Measurements from ENCODE around the gene ZFYVE28.
A peak's percentile ranks its signal among the peaks of the same experiment; 100 is the strongest.

ZFYVE28 gene

DNA sequence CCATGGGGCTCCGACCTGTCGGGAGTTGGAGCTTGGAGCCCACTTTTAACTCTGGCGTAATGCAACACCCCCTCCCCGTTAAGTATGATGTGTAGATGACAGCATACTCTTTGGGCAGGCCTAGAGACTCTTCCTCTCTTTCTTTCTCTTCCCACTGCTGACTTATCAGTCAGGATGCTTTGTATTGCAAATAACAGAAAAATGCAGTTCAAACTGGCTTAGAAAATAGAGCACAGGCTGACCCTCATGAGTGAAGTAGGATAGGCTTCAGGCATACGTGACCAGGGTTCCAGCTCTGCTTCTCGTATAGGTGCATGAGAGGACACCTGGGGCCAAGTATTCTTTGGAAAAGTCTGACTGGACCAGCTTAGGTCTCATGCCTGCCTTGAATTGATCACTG, 27.1 kb upstream of the ZFYVE28 start:
- no peak overlapping the region for H3K4me3 ChIP-seq (ENCODE audit: control insufficient read depth in 1 of 7, extremely low read depth in 1 of 7, insufficient read depth in 4 of 7, low read depth in 2 of 7, low read length in 6 of 7)
- no peak overlapping the region for H3K27ac ChIP-seq (ENCODE audit: insufficient read depth in 1 of 2, low read depth in 1 of 2, low read length in 2 of 2, poor library complexity in 1 of 2, severe bottlenecking in 2 of 2)
- H3K4me1 ChIP-seq (ENCODE audit: control extremely low read depth in 1 of 4, control insufficient read depth in 4 of 4, insufficient read depth in 4 of 4, low read length in 3 of 4): peaks cover 0 to 16% (median 13%) of the 10 kb centered on the region in 4 experiments
- WGBS (ENCODE audit: insufficient coverage): over 99% methylated on average over 6 of the region's 6 CpGs
- ChIA-PET POLR2A (no interaction called here), CTCF (interaction anchor here (1.2 to 2.1 kb wide), 3 partner anchors 9 to 19 kb away, joined by 3 to 4 read pairs (median 4); no protein-coding TSS in a partner anchor)
- no peaks in the 10 kb centered on the region for H3K9me3 ChIP-seq (ENCODE audit: control extremely low read depth in 1 of 5, control insufficient read depth in 4 of 5, insufficient read depth in 2 of 5, low read depth in 1 of 5, low read length in 4 of 5)
- H3K27me3 ChIP-seq (replicated peaks in 2 of 5; ENCODE audit: control insufficient read depth in 4 of 5, insufficient read depth in 5 of 5, low read length in 4 of 5): no peaks in the 10 kb centered on the region
- H3K36me3 ChIP-seq (ENCODE audit: control insufficient read depth in 4 of 4, insufficient read depth in 4 of 4, low read length in 3 of 4): no peaks in the 10 kb centered on the region
- DNase-seq: no peak

DNA sequence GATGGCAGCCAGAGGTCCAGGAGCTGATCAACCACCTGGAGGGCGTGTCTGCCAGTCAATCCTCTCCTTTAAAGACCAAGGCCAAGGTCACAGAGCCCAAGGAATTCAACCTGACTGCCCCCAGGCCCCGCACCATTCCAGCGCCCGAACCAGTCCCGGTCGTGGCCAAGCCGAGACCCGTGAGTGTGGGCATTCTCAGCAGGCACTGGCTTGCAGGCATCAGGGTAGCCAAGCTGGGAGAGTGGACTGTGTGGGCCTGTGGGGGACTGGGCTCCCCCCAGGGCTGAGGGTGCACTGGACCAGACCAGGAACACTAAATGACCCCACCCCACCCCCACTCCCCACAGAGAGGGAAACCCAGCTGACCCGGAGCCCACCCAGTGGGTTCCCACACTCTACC, 26.7 kb upstream of the ZFYVE28 start:
- POLR2A ChIA-PET: no interaction called here
- no peak for DNase-seq
- Histone ChIP-seq H3K4me3 (ENCODE audit: control insufficient read depth in 1 of 7, extremely low read depth in 1 of 7, insufficient read depth in 4 of 7, low read depth in 2 of 7, low read length in 6 of 7) (no peak overlapping the region), H3K4me1 (ENCODE audit: control extremely low read depth in 1 of 4, control insufficient read depth in 4 of 4, insufficient read depth in 4 of 4, low read length in 3 of 4) (peaks cover 0 to 16% (median 13%) of the 10 kb centered on the region in 4 experiments), H3K36me3 (ENCODE audit: control insufficient read depth in 4 of 4, insufficient read depth in 4 of 4, low read length in 3 of 4) (no peaks in the 10 kb centered on the region), H3K27me3 (replicated peaks in 2 of 5; ENCODE audit: control insufficient read depth in 4 of 5, insufficient read depth in 5 of 5, low read length in 4 of 5) (no peaks in the 10 kb centered on the region), H3K27ac (ENCODE audit: insufficient read depth in 1 of 2, low read depth in 1 of 2, low read length in 2 of 2, poor library complexity in 1 of 2, severe bottlenecking in 2 of 2) (no peak overlapping the region), H3K9me3 (ENCODE audit: control extremely low read depth in 1 of 5, control insufficient read depth in 4 of 5, insufficient read depth in 2 of 5, low read depth in 1 of 5, low read length in 4 of 5) (no peaks in the 10 kb centered on the region)
- CTCF ChIA-PET: interaction anchor here (1.1 to 2.4 kb wide), 6 partner anchors 9 to 91 kb away, joined by 3 to 8 read pairs (median 4); no protein-coding TSS in a partner anchor
- 94% methylated on average over 6 of the region's 9 CpGs for WGBS (ENCODE audit: insufficient coverage)

DNA sequence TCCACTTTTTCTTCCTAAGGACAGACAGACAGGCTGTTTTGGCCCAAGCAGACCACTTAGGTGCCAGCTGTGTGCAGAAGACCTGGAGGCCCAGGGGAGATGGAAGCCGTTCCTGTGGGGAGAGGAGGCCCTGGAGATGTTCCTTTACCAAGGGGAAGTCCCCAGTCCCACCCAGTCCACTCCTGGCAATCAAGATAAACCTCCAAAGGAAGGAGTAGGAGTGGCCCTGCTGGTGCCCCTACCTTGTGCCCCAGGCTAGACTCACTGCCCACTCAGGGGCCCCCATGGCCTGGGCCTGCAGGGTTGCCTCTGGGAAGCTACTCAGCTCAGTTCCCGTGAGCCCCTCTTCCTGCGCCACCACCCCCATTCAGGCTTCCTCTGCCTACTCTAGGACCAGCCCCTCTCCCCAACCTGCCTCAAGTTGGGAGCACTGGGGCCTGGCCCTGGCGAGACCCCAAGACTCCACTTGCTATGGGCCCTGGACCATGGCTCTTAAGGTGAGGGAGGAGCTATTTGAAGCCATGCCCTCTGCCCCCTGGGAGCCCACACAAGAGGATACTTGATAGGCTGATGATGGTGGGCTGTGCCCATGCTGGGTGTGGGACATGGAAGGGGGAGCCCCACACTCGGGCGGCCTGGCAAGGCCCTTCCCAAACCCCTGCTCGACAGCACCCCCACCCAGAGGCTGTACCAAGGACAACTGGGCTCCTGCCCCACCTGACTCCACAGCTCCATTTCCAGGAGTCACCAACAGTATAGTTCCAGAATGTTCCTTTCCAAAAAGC, 25.7 kb upstream of the ZFYVE28 start:
- WGBS (ENCODE audit: insufficient coverage): 84% methylated on average over 4 of the region's 7 CpGs
- peak in 2 of 3 donors; percentile 42 to 44 for DNase-seq
- Histone ChIP-seq H3K4me1 (ENCODE audit: control extremely low read depth in 1 of 4, control insufficient read depth in 4 of 4, insufficient read depth in 4 of 4, low read length in 3 of 4) (peaks cover 0 to 16% (median 13%) of the 10 kb centered on the region in 4 experiments), H3K27me3 (replicated peaks in 2 of 5; ENCODE audit: control insufficient read depth in 4 of 5, insufficient read depth in 5 of 5, low read length in 4 of 5) (no peaks in the 10 kb centered on the region), H3K36me3 (ENCODE audit: control insufficient read depth in 4 of 4, insufficient read depth in 4 of 4, low read length in 3 of 4) (no peaks in the 10 kb centered on the region), H3K9me3 (ENCODE audit: control extremely low read depth in 1 of 5, control insufficient read depth in 4 of 5, insufficient read depth in 2 of 5, low read depth in 1 of 5, low read length in 4 of 5) (no peaks in the 10 kb centered on the region), H3K4me3 (ENCODE audit: control insufficient read depth in 1 of 7, extremely low read depth in 1 of 7, insufficient read depth in 4 of 7, low read depth in 2 of 7, low read length in 6 of 7) (no peak overlapping the region), H3K27ac (ENCODE audit: insufficient read depth in 1 of 2, low read depth in 1 of 2, low read length in 2 of 2, poor library complexity in 1 of 2, severe bottlenecking in 2 of 2) (no peak overlapping the region)
- ChIA-PET CTCF (interaction anchor here (0.6 to 3.2 kb wide), 13 partner anchors 10 to 91 kb away, joined by 3 to 26 read pairs (median 4); no protein-coding TSS in a partner anchor), POLR2A (no interaction called here)

DNA sequence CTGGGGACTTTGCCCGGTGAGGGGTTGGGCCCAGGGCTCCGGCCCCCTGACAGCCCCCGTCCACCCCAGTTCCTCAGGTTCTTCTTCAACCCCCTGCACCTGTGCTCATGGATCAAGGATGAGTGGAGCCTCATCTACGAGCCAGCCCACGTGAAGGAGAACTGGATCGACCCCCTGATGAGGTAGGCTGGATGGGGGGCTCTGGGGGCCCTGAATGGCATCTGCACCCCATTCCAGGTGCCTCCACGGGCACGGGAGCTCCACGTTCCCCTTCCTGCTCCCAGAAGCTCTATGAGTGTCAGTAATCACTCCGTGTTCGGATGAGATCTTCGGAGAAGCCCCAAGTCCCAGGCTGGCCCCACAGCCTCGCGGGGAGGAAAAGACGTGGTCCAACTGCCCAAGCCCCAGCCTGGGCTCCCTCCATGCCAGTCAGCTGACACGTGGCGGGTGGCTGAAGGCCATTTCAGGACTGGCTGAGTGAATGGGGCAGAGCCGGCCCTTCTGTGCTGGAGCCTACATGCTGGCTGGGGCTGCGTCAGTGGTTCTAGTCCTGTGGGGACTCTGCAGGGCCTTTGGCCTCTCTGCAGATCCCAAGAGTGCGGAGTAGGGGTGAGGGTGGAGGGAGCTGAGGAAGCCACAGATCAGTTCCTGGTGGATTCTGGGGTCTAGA, 24.8 kb upstream of the ZFYVE28 start:
- no peaks in the 10 kb centered on the region for H3K9me3 ChIP-seq (ENCODE audit: control extremely low read depth in 1 of 5, control insufficient read depth in 4 of 5, insufficient read depth in 2 of 5, low read depth in 1 of 5, low read length in 4 of 5)
- H3K27me3 ChIP-seq (replicated peaks in 2 of 5; ENCODE audit: control insufficient read depth in 4 of 5, insufficient read depth in 5 of 5, low read length in 4 of 5): no peaks in the 10 kb centered on the region
- ChIA-PET POLR2A (no interaction called here), CTCF (interaction anchor here (0.6 to 3.2 kb wide), 17 partner anchors 8 to 223 kb away, joined by 3 to 26 read pairs (median 7); no protein-coding TSS in a partner anchor)
- no peak for DNase-seq
- WGBS (ENCODE audit: insufficient coverage): 95% methylated on average over 13 of the region's 20 CpGs
- no peaks in the 10 kb centered on the region for H3K36me3 ChIP-seq (ENCODE audit: control insufficient read depth in 4 of 4, insufficient read depth in 4 of 4, low read length in 3 of 4)
- peaks cover 0 to 16% (median 13%) of the 10 kb centered on the region in 4 experiments for H3K4me1 ChIP-seq (ENCODE audit: control extremely low read depth in 1 of 4, control insufficient read depth in 4 of 4, insufficient read depth in 4 of 4, low read length in 3 of 4)
- no peak overlapping the region for H3K27ac ChIP-seq (ENCODE audit: insufficient read depth in 1 of 2, low read depth in 1 of 2, low read length in 2 of 2, poor library complexity in 1 of 2, severe bottlenecking in 2 of 2)
- no peak overlapping the region for H3K4me3 ChIP-seq (ENCODE audit: control insufficient read depth in 1 of 7, extremely low read depth in 1 of 7, insufficient read depth in 4 of 7, low read depth in 2 of 7, low read length in 6 of 7)

GRCh38 chr4:2442175-2442993, 23.9 kb upstream of the ZFYVE28 start:
- no peak overlapping the region for H3K27ac ChIP-seq (ENCODE audit: insufficient read depth in 1 of 2, low read depth in 1 of 2, low read length in 2 of 2, poor library complexity in 1 of 2, severe bottlenecking in 2 of 2)
- H3K4me3 ChIP-seq (ENCODE audit: control insufficient read depth in 1 of 7, extremely low read depth in 1 of 7, insufficient read depth in 4 of 7, low read depth in 2 of 7, low read length in 6 of 7): no peak overlapping the region
- no peak for DNase-seq
- no peaks in the 10 kb centered on the region for H3K27me3 ChIP-seq (replicated peaks in 2 of 5; ENCODE audit: control insufficient read depth in 4 of 5, insufficient read depth in 5 of 5, low read length in 4 of 5)
- H3K4me1 ChIP-seq (ENCODE audit: control extremely low read depth in 1 of 4, control insufficient read depth in 4 of 4, insufficient read depth in 4 of 4, low read length in 3 of 4): peaks cover 0 to 16% (median 13%) of the 10 kb centered on the region in 4 experiments
- WGBS (ENCODE audit: insufficient coverage): 80% methylated on average over 12 of the region's 20 CpGs
- no peaks in the 10 kb centered on the region for H3K36me3 ChIP-seq (ENCODE audit: control insufficient read depth in 4 of 4, insufficient read depth in 4 of 4, low read length in 3 of 4)
- POLR2A ChIA-PET: no interaction called here
- H3K9me3 ChIP-seq (ENCODE audit: control extremely low read depth in 1 of 5, control insufficient read depth in 4 of 5, insufficient read depth in 2 of 5, low read depth in 1 of 5, low read length in 4 of 5): no peaks in the 10 kb centered on the region
- CTCF ChIA-PET: interaction anchor here (0.6 to 3.2 kb wide), 26 partner anchors 8 to 235 kb away, joined by 3 to 26 read pairs (median 4); partner anchors contain the start of gene RNF4

DNA sequence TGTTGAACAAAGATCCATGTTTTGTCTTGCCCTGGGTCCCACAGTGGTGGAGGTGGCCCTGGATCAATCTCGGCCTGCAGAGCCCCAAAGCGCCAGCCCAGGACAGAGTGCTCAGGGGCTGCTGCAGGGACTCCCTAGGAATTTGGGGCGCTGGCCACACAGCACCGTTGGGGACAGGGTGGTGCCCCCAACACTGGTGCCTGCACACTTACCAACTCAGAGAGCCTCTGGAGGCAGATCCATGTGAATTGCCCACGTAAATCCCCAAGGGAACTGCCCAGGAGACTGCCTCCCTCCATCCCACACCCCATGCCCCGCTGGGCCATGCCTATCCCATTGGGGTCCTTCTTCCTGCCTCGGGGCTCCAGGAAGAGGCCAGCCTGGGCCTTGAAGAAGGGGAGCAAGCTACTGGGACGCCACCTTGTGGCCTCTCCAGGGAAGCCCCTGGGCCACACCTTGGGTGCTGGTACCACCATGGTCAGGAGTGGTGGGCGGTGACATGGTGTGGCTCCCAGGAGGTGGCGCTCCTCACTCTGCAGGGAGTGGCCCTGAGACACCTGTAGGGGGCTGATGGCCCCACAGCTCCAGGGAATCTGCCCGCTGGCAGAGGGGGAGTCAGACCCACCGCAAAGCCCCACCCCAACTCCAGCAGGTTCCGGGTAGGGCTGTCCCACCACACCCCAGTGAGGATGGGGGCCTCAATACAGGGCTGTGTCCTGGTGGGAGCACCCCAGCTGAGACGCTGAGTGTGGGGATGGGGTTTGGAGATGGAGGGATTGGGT, 23.1 kb upstream of the ZFYVE28 start:
- ChIA-PET POLR2A (interaction anchor here (0.8 kb wide), 1 partner anchor 44 kb away, joined by 3 read pairs; no protein-coding TSS in a partner anchor), CTCF (interaction anchor here (0.6 to 3.2 kb wide), 22 partner anchors 10 to 234 kb away, joined by 3 to 26 read pairs (median 4); partner anchors contain the start of gene RNF4)
- WGBS (ENCODE audit: insufficient coverage): 55% methylated on average over 9 of the region's 14 CpGs
- Histone ChIP-seq H3K4me3 (ENCODE audit: control insufficient read depth in 1 of 7, extremely low read depth in 1 of 7, insufficient read depth in 4 of 7, low read depth in 2 of 7, low read length in 6 of 7) (no peak overlapping the region), H3K4me1 (ENCODE audit: control extremely low read depth in 1 of 4, control insufficient read depth in 4 of 4, insufficient read depth in 4 of 4, low read length in 3 of 4) (peaks cover 0 to 16% (median 13%) of the 10 kb centered on the region in 4 experiments), H3K36me3 (ENCODE audit: control insufficient read depth in 4 of 4, insufficient read depth in 4 of 4, low read length in 3 of 4) (no peaks in the 10 kb centered on the region), H3K27me3 (replicated peaks in 2 of 5; ENCODE audit: control insufficient read depth in 4 of 5, insufficient read depth in 5 of 5, low read length in 4 of 5) (no peaks in the 10 kb centered on the region), H3K27ac (ENCODE audit: insufficient read depth in 1 of 2, low read depth in 1 of 2, low read length in 2 of 2, poor library complexity in 1 of 2, severe bottlenecking in 2 of 2) (no peak overlapping the region), H3K9me3 (ENCODE audit: control extremely low read depth in 1 of 5, control insufficient read depth in 4 of 5, insufficient read depth in 2 of 5, low read depth in 1 of 5, low read length in 4 of 5) (no peaks in the 10 kb centered on the region)
- peak; percentile 88 to 89 (median 89) for DNase-seq
